HG02678 (cell line): Measurements from ENCODE around the gene TOLLIP.

Experiments
- ATAC-seq: cut with Tn5 transposase; IDR thresholded peaks from one replicate; pipeline ENCODE4 v1.9.1; 2021; ENCODE audit warnings: mild to moderate bottlenecking, moderate library complexity; ENCODE audit not compliant: unreplicated experiment

The TOLLIP gene

DNA sequence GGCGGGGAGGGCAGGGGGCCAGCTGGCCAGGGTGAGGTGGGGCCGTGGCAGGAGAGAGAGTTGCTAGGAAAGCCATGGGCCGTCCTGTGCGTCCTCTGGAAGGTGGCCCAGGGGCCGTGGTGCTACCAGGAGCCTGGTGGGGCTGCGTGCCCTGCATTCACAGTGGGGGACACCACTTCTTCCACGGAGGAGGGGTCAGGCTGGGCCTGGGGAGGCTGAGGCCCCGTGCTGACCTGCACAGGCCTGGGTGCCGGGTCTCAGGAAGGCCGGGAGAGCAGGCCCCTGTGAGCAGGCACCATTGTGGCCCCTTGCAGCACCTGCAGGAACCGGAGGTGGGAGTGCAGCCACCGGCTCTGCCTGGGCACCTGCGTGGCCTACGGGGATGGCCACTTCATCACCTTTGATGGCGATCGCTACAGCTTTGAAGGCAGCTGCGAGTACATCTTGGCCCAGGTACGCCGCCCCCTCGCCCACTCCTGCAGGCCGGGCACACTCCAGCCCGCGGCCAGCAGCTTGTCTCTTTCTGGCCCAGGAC is 74.6 kb downstream of the TOLLIP start:
- no peak for ATAC-seq

DNA sequence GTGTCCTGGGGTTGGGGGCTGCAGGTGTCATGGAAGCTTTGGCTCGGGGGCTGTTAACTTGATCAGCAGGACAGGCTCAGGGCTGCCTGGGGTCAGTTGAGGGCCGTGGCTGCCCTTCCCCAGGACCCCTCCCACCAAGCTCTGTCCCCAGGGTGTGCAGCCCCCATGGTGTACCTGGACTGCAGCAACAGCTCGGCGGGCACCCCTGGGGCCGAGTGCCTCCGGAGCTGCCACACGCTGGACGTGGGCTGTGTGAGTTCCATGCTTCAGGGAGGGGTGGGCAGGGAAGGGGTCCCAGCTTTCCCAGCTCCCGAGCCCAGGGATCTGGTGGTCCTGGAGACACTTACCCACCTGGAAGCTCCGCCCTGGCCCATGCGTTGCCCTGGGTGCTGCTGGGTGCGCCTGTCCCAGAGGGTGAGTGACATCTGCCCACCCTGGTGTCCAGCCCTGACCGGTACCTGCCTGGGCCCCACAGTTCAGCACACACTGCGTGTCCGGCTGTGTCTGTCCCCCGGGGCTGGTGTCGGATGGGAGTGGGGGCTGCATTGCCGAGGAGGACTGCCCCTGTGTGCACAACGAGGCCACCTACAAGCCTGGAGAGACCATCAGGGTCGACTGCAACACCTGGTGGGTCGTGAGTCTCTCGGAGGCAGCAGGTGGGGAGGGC is 75.2 kb downstream of the TOLLIP start:
- no peak for ATAC-seq

DNA sequence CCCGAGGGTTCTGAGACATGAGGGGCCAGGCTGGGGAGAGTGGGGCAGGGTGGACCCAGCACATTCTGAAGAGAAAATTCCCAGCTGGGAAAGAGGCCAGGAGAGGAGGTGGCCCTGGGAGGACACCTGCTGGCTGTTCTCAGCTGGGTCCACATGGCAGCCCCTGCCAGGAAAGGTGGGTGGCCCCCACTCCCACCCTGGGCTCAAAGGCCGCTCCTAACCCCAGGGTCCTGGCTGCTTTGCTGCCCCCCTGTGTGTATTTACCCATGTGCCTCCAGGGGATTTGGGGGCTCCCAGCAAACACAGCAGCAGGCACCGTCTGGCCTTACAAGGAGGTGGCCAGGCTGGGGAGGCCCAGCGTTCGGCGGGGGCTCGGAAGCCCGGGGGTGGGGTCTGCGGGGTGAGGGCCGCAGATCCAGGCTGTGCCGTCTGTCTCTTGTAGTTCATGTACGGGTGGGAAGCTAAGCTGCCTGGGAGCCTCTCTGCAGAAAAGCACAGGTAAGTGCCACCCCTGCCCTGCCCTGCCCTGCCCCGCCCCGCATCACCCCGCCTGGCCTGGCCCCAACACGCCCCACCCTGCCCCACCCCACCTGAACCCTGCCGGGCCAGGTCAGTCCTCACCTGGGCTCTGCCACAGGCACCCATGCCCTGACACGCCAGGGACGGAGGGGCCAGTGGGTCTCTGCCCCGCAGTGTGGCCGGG is 75.9 kb downstream of the TOLLIP start:
- ATAC-seq = no peak

DNA sequence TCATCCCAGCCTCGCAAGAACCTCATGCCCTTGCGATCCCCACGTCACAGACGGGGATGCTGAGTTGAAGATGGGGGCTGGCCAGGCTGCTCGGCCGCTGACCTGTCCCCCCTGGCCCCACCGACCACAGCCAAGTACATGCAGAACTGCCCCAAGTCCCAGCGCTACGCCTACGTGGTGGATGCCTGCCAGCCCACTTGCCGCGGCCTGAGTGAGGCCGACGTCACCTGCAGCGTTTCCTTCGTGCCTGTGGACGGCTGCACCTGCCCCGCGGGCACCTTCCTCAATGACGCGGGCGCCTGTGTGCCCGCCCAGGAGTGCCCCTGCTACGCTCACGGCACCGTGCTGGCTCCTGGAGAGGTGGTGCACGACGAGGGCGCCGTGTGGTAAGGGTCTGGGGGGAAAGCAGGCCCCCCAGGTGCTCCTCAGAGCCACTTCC is 76.5 kb downstream of the TOLLIP start:
- no peak for ATAC-seq

DNA sequence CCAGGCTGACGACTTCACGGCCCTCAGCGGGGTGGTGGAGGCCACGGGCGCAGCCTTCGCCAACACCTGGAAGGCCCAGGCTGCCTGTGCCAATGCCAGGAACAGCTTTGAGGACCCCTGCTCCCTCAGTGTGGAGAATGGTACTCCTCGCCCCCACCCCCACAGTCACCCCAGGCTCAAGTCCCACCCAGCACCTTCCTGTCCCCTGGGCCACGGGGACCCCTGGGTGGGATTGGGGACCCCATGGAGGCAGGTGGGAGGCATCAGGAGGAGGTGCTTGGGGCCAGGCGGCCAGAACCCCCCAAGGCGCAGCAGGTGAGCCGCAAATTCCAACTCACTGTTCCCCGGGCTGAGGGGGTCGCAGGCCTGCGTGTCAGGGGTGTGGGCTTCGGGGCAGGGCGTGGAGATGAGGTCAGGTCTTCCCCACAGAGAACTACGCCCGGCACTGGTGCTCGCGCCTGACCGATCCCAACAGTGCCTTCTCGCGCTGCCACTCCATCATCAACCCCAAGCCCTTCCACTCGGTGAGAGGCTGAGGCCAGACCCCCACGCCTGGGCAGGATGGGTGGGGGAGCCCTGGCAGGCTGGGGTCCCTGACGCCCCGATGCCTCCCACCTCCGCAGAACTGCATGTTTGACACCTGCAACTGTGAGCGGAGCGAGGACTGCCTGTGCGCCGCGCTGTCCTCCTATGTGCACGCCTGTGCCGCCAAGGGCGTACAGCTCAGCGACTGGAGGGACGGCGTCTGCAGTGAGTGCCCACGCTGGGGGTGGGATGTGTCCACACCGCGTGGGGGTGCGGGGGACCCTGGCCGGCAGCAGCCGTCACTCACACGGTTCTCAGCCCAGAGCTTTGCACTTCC is 77.2 kb downstream of the TOLLIP start:
- no peak for ATAC-seq

DNA sequence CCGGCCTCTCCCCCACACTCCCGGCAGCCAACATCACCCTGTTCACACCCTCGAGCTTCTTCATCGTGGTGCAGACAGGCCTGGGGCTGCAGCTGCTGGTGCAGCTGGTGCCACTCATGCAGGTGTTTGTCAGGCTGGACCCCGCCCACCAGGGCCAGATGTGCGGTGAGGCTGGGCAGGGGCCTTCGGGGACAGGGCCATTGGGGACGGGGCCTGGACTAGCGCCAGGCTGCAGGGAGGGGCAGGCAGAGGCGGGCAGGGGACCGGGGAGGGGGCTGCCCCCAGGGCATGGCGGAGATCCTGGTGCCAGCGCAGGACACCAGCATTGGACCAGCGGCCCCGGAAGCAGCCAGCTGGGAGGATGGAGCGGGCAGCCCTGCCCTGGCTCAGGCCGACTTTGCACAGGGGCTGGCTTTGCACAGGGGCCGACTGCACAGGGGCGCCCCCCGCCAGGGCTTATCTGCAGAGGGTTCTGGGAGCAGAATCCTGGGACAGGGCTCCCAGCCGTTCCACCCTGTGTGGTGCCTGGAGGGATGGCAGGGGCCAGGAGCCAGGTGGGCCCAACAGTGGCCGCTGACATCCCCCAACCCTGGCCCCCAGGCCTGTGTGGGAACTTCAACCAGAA is 77.9 kb downstream of the TOLLIP start:
- ATAC-seq = no peak

DNA sequence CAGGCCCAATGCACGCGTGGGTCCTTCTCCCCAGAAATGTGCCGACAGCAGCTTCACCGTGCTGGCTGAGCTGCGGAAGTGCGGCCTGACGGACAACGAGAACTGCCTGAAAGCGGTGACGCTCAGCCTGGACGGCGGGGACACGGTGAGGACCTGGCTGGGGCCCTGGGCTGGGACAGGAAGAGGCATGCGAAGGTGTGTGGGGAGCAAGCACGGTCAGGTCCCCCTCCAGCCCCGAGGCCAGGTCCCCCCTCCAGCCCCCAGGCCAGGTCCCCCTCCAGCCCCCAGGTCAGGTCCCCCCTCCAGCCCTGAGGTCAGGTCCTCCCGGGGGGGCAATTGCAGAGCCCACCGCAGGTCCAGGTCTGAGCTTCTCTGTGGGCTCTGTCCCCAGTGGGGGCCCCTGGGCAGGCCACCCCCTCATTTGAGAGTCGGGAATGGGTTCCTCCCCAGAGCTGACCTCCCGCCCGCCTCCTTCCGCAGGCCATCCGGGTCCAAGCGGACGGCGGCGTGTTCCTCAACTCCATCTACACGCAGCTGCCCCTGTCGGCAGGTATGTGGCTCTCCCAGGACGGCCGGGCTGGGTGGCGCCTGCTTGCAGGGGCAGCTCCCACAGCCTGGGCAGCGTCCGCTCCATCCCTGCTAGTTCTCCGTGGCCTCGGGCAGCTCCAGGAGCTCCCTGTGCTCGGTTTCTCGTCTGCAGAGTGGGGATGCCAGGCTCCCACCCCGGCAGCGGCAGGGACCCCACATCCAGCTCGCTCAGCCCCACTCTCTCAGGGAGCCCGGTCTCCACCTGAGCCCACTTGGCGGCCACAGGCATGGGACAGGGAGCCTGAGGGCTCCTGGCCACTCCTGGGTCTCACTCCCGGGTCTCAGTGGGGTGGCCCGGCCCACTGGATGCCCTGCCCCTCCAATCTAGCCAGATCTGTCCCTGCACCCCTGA is 78.7 kb downstream of the TOLLIP start:
- ATAC-seq = no peak

DNA sequence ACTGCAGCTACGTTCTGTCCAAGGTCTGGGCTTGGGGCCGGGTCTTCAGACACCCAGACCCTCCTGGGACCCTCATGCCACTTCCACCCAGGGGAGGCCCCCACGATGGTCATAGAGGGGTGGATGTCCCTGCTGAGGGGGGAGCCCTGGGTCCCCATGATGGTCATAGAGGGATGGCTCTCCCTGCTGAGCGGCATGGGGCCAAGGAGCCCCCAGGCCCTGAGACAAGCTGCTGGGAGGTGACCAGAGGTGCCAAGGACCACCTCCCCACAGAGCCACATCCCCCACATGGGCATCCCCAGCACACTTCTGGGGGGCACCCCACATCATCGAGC is 79.3 kb downstream of the TOLLIP start:
- no peak for ATAC-seq

DNA sequence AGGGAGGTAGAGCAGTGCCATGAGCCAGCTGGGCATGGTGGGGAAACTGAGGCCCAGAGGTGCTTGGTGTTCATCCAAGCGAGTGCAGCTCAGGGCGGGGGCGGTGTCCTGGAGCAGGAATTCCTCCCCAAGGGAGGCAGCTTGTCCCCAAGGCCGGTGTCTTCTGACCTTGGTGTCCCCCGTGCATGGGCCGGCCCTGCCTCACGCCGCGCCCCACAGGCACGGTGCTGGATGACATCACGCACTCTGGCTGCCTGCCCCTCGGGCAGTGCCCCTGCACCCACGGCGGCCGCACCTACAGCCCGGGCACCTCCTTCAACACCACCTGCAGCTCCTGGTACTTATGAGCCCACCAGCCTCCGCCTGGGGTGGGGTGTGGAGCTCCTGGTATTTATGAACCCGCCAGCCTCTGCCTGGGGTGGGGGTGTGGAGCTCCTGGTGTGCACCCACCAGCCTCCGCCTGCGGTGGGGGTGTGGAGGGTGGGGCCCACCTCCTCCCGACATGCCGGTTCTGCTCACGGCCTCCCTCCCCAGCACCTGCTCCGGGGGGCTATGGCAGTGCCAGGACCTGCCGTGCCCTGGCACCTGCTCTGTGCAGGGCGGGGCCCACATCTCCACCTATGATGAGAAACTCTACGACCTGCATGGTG is 79.8 kb downstream of the TOLLIP start:
- no peak for ATAC-seq

DNA sequence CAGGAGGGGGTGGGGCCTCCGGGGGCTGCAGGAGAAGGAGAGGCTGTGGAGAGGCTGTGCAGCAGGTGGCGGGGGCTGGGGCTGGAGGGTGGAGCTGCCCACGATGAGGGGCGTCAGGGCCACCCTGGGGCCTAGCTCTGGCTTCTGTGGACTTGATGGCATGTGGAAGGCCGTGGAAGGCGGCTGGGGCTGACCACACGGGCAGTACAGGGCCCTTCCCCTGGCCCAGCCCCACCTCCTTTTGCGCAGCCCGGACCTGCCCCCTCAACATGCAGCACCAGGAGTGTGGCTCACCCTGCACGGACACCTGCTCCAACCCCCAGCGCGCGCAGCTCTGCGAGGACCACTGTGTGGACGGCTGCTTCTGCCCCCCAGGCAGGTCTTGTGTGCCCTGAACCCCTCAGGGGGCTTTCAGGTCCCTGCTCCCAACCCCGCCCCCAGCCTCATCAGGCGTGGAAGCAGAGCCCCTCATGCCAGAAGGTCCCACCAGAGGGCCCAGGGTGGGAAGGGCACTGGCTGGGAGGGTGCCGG is 80.4 kb downstream of the TOLLIP start:
- ATAC-seq = no peak

DNA sequence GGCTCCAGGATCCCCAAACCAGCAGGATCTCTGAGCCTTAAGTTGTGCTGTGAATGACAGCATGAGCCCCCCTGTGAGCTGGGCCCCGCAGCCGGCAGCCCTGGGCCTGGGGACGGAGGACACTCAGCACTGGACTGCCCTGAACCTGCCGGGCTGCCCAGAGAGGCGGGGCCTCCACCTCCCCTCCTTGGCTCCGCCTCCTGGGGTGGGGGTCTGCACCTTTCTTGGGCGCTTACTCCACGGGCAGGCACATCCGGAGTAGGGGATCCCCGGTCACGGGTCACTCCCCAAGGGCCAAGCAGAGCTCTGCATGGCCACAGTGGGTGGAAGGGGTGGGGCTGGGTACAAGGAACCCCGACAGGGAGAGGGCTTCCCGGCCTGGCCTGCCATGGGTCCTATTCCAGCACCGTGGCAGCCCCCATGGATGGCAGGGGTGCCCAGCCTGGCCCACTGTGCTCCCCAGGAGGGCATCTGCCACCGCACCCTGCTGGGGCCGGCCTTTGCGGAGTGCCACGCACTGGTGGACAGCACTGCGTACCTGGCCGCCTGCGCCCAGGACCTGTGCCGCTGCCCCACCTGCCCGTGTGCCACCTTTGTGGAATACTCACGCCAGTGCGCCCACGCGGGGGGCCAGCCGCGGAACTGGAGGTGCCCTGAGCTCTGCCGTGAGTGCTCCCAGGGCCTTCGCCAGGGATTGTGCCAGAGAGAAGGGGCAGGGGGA is 81.2 kb downstream of the TOLLIP start:
- no peak for ATAC-seq

DNA sequence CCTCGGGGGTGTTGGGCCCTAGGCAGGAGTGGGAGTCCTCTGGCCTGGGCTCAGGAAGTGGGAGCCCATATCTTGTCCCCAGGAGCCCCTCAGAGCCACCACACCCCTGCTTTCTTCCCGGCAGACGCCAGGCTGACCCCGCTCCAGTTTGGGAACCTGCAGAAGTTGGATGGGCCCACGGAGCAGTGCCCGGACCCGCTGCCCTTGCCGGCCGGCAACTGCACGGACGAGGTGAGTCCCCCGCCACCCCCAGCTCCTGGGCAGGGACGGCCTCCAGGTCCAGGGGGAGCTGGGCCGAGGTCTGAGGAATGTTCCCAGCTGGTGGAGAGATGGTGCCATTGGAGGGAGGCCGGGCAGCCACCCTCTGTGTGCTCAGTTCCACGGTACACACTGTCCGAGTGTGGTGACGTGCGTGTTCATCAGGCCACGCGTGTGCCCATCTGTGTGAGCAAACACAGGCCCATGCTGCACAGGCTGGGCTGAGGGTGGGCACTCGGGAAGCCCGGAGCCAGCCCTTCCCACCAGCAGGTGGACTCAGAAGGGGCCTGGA is 81.8 kb downstream of the TOLLIP start:
- ATAC-seq = no peak

DNA sequence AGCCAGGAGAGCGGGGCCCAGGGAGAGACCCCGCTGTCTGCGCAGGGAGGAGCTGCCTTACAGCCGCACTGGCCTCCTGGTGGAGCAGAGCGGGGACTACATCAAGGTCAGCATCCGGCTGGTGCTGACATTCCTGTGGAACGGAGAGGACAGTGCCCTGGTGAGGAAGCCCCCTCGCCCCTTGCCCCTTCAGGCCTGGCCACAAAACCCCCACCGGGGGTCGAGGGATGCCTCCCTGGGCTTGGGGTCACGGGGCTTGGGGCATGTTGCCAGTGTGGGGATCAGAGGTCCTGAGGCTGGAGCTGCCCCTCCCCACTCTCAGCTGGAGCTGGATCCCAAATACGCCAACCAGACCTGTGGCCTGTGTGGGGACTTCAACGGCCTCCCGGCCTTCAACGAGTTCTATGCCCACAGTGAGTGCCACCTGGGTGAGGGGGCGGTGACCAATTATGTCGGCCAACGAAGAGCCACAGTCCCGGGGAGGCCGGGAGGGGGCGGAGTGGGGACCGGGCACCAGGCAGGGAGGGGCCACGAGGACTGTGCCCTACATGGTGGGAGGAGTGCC is 82.4 kb downstream of the TOLLIP start:
- no peak for ATAC-seq

DNA sequence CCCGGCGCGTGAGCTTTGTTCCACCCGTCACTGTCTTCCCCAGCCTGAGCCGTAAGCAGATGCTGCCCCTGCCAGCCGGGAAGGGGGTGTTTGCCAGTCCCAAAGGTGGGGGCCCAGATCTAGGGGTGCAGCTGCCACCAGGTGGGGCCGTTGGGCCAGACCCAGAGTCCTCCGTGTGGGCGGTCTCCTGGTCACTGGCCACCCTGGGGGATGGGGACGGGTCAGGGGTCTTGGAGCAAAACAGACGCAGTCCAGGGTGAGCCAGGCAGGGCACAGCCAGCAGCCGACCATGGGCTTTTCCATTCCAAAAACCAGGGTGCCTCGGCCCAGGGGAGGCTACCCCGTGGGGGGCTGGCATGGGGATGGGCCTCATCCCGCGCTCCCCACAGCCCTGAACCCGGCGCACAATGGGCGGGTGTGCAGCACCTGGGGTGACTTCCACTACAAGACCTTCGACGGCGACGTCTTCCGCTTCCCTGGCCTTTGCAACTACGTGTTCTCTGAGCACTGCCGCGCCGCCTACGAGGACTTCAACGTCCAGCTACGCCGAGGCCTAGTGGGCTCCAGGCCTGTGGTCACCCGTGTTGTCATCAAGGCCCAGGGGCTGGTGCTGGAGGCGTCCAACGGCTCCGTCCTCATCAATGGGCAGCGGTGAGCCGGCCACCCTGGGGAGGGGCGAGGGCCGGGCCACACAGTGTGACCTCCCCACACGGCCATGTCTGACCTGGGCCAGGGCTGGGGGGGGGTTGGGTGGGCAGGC is 83.0 kb downstream of the TOLLIP start:
- ATAC-seq = no peak

DNA sequence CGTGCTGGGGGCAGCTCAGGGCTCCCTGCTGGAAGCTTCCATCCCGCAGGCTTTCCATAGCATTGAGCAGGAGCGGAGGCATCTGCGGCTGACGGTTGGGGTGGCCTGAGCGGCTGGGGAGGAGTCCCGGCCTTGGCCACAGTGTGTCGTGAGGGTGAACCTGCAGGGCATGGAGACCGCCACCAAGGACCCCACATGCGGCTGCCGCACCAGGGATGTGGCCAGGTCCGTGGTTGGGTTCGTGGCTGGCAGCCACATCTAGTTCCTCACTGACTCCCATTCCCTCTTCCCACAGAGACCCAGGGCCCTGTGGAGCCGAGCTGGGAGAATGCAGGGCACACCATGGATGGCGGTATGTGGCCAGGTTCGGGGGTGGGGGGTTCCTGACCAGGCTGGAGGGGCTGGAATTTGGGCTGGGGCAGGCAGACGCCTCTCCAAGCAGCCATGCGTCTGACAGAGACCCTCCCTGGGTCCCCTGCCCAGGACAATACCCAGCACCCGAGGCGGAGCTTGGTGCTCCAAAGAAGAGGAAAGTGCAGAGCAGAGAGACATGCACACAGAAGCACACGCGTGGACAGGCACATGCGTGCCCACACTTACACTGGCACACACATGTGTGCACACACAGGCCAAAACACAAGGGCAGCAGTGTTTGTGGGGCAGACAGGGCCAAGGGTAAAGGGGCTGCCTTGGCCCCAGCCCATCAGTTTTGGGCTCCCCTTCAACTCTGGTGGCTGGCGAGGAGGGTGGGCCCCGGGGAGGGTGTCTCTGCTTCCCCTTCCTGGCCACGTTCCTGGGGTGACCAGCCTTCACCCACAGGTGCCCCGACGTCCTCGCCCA is 83.8 kb downstream of the TOLLIP start:
- no peak for ATAC-seq
